H1 (cell line): Measurements from ENCODE around the gene RALGAPA1. TPM values are rescaled to one million over a fixed set of nuclear protein-coding genes. Genes with fewer than 3 reads are reported as not detected.

ENCODE experiments used
- BRCA1 ChIP-seq: IDR thresholded peaks from 2 replicates; pipeline ENCODE4 v1.6.1; 2012; ENCODE audit warnings: low read depth, low read length, improper control_type of control experiment
- JUND ChIP-seq: IDR thresholded peaks from 2 replicates; pipeline ENCODE4 v1.6.1; 2011; ENCODE audit warnings: mild to moderate bottlenecking, improper control_type of control experiment, low read length
- RBBP5 ChIP-seq: IDR thresholded peaks from 2 replicates; pipeline ENCODE4 v1.7.1; 2012; ENCODE audit warnings: low read depth, mild to moderate bottlenecking, inconsistent platforms, low read length, moderate library complexity, borderline replicate concordance
- SIRT6 ChIP-seq: IDR thresholded peaks from one replicate; pipeline ENCODE4 v1.7.1; 2012; ENCODE audit warnings: low read length, inconsistent platforms
- TAF7 ChIP-seq: optimal IDR thresholded peaks from 2 replicates; pipeline ENCODE3; 2011; ENCODE audit warnings: low read depth, mild to moderate bottlenecking, inconsistent platforms, low read length, moderate library complexity, borderline replicate concordance
- polyA plus RNA-seq, 7 experiments: library from polyadenylated mRNA; depleted of rRNA in 3 of 7; stranded (reverse) in 5 of 7; unstranded in 2 of 7; fragments of >200 nt in 5 of 7; fragments of 200-250 nt in 2 of 7; gene quantifications; 1 replicate in 5 of 7; 2 replicates in 1 of 7; 4 replicates in 1 of 7; pipeline versions ENCODE4 v1.2.1 to v1.2.3, GENCODE V29; 2011 to 2013; ENCODE audit warnings: missing spikeins in 2 of 7, mixed read lengths in 2 of 7
- total RNA-seq: library from RNA; stranded (reverse); fragmentation: NEBNext Ultra II Directional; extraction: Animal tissue kit (Norgen Biotek cat#: 25700); gene quantifications from 2 replicates; pipeline ENCODE4 v1.2.1, GENCODE V29; 2021
- TF ChIP-seq, protein P1 (sequence below): IDR thresholded peaks from 2 replicates; pipeline ENCODE4 v1.6.1; 2011; ENCODE audit warnings: low read depth, mild to moderate bottlenecking, low read length; ENCODE audit not compliant: insufficient read depth

RALGAPA1 gene
- total and polyA plus RNA-seq, 2 of the 8 experiments (the other 6 are each of a cell fraction or from before 2014, with no cell fraction given): 4.2 to 26.7 TPM

DNA sequence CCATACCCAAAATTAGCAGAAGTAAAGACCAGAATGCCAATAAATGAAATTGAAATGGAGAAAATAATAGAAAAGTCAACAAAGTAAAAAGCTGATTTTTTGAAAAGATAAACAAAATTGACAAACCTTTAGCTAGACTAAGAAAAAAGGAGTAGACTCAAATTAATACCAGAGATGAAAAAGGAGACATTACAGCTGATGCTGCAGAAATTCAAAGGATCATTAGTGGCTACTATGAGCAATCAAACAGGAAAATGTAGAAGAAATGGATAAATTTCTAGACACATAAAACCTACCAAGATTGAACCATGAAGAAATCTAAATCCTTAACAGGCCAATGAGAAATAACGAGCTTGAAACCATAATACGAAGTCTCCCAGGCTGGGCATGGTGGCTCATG lies 309.9 kb downstream of the RALGAPA1 start (continued):
- TF ChIP-seq BRCA1 (no peak), SIRT6 (no peak), TAF7 (no peak), RBBP5 (no peak), JUND (no peak)
- TF ChIP-seq, protein P1, sequence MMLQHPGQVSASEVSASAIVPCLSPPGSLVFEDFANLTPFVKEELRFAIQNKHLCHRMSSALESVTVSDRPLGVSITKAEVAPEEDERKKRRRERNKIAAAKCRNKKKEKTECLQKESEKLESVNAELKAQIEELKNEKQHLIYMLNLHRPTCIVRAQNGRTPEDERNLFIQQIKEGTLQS: no peak
